ENCODE measurements around the gene OSM.
A peak's percentile ranks its signal among the peaks of the same experiment; 100 is the strongest.

OSM gene

GRCh38 chr22:30270832-30271231 lies 4.2 kb upstream of the OSM start:
- no peak for DNase-seq (ENCODE audit: low spot score)
- Histone ChIP-seq H3K27ac (peak overlapping the region in 1 of 2 donors; percentile 43), H3K4me3 (no peak overlapping the region)
- no peak for TF ChIP-seq CTCF (IDR thresholded peaks at IDR 0.05)

DNA sequence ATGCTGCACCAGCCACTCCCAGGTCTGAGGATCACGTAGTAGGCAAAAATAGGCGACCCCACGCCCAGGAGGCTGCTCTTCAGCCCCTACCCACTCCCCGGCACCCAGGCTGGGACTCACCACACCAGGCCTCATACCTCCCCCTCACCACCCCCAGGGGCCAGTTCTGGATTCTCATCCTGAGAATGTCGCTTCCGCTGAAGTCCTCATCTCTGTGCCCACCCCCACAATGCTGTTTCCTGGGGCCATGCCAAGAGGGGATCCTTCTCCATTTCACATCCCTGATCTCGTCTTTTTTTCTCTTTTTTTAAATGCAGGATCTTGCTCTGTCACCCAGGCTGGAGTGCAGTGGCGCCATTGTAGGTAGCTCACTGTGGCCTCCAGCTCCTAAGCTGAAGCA lies 1.7 kb upstream of the OSM start:
- TF ChIP-seq CTCF (IDR thresholded peaks at IDR 0.05) = no peak
- peak overlapping the region in 1 of 2 donors; percentile 28 for H3K27ac ChIP-seq
- DNase-seq (ENCODE audit: low spot score) = no peak
- H3K4me3 ChIP-seq = no peak overlapping the region

DNA sequence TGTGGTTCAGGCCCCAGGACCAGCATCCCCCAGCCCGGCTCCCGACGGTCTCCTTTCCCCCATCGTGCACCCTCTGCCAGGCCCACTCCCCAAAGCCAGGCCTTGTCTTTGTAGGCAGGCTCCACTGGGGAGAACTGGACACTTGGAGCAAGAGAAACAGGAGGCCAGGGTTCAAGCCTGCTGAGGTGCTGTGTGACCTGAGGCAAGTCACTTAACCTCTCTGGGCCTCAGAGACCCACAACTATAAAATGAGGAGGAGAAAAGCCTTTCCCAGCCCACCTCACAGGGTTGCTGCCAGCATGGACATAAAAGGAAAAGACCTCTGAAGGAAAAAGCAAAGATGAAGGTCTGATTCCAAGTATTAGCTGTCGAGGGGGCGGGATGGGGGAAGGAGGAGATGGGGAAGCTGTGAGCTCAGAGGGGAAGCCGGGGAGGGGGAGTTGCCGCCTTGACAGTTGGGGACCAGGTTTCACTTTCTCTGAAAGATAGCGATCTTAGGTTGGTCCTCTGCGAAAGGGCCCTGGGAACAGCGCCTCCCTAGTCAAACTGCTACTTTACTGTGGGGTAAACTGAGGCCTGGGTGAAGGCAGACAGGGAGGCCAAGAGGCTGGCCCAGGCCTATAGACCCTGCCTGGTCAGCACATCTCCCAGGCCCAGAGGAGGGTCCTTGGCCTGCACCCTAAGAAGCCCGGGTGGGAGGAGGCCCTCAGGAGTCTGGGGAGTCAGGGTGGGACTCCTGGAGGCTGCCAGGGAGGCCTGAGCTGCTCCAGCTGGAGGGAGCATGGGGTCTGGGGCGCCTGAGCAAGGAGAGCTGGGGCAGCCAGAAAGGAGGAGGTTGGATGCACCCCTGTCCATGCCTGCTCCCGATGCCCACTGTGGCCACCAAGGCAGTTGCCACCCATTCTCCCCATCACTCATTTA lies 991 bp upstream of the OSM start:
- Histone ChIP-seq H3K27ac (peak overlapping the region in 1 of 2 donors; percentile 70), H3K4me3 (peak overlapping the region; percentile 56)
- no peak for DNase-seq (ENCODE audit: low spot score)
- TF ChIP-seq CTCF (IDR thresholded peaks at IDR 0.05) = no peak

DNA sequence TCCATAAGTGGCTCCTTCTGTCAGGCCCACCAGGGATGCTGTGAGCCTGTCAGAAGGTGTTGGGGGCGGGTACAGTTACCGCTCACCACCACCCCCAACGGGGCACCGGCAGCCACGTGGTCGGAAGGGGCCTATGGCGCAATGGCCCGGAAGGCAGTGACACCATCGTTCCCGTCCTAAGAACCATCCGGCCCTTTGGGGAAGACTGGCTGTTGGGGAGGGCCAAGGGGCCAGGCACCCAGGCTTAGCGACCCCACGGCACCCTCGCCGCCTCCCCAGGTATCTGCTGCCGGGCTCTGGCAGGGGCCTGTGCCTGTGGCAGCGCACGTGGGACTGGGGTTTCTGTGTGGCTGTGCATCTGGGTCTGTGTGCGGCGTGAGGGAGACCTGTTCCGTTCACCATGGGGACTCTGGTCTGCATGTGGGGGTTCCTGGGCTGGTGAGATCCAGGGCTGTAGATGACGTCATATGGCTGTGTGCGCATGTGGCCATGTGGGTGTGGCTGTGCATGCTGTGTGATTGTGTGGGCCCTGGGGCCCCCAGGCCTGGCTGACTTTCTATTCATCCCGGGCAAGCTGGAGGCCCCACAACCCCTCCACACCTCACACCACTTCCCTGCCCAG lies 717 bp downstream of the OSM start:
- Histone ChIP-seq H3K4me3 (peak overlapping the region; percentile 56), H3K27ac (peak overlapping the region in 1 of 2 donors; percentile 70)
- TF ChIP-seq CTCF (IDR thresholded peaks at IDR 0.05) = no peak
- DNase-seq (ENCODE audit: low spot score) = no peak

- DNase-seq (ENCODE audit: low spot score) = no peak
- Histone ChIP-seq H3K4me3 (no peak overlapping the region), H3K27ac (no peak overlapping the region)
- TF ChIP-seq CTCF (IDR thresholded peaks at IDR 0.05) = no peak
Measured at GRCh38 chr22:30265131-30265720, 1.4 kb downstream of the OSM start.

DNA sequence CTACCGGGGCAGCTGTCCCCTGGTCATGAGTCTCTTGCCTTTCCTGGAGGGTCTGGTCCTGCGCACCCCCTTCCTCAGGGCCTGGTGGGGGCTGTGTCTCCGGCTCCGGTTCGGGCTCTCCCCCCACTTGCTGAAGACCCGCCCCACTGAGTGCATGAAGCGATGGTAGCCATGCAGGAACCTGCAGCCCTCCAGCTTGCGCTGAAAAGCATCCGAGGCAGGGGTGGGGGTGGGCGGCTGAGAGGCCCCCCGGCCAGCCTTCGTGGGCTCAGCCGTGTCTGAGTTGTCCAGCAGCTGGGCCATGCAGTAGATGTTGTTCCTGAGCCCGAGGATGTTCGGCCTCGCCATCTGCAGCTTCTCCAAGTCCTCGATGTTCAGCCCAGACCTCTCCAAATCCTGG lies 2.8 kb downstream of the OSM start:
- H3K4me3 ChIP-seq = no peak overlapping the region
- H3K27ac ChIP-seq = no peak overlapping the region
- DNase-seq (ENCODE audit: low spot score) = no peak
- no peak for TF ChIP-seq CTCF (IDR thresholded peaks at IDR 0.05)

Measured in coronary artery (tissue), 2 donors.